GM19043 (cell line): Measurements from ENCODE around the gene USP17L27.
"Not testable (repeated sequence)": the region's sequence is repeated elsewhere in the genome, so short reads cannot be mapped to it uniquely, and the experiment has no call there.

Source experiments
- ATAC-seq: cut with Tn5 transposase; IDR thresholded peaks from one replicate; pipeline ENCODE4 v1.9.1; 2021; ENCODE audit warnings: low read depth; ENCODE audit not compliant: unreplicated experiment

USP17L27 gene, protein sequence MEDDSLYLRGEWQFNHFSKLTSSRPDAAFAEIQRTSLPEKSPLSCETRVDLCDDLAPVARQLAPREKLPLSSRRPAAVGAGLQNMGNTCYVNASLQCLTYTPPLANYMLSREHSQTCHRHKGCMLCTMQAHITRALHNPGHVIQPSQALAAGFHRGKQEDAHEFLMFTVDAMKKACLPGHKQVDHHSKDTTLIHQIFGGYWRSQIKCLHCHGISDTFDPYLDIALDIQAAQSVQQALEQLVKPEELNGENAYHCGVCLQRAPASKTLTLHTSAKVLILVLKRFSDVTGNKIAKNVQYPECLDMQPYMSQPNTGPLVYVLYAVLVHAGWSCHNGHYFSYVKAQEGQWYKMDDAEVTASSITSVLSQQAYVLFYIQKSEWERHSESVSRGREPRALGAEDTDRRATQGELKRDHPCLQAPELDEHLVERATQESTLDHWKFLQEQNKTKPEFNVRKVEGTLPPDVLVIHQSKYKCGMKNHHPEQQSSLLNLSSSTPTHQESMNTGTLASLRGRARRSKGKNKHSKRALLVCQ

DNA sequence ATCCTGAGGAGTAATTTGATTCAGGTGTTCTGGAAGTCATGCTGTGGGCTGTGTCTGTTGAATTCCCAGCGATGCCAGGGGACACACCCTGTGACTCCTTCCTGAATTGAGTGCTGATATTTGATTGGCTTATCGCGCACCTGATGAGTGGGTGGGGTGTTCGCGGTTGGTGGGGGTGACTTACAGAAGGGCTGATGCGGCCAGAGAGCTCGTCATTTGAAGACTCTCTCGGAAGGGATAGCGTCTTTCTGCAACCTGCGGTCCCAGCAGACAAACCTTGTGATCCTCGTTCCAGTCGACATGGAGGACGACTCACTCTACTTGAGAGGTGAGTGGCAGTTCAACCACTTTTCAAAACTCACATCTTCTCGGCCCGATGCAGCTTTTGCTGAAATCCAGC lies at the start of gene USP17L27:
USP17L27 (plus strand) TSS at position 301 of the 400 bp plus-strand sequence; CDS start at position 301, 0 bp downstream.
- not testable (repeated sequence) for ATAC-seq

DNA sequence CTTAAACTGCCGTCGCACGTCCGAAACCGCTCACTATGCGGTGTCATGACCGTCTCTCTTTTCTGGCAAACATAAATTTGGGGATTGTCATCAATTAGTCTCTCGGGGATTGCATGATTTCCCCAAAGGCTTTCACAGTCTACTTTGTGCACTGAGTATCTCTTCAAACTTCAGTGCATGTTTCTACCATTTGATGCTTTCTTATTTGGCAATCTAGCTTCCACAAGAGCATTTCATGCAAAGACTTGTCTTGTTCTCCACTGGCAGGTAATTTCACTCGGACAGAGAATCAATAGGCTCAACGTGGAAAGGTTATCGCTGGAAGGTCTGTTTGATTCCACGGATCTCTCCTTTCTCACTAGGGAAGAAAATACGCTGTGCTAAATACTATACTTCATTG lies 19.8 kb upstream of the USP17L27 start:
- not testable (repeated sequence) for ATAC-seq

DNA sequence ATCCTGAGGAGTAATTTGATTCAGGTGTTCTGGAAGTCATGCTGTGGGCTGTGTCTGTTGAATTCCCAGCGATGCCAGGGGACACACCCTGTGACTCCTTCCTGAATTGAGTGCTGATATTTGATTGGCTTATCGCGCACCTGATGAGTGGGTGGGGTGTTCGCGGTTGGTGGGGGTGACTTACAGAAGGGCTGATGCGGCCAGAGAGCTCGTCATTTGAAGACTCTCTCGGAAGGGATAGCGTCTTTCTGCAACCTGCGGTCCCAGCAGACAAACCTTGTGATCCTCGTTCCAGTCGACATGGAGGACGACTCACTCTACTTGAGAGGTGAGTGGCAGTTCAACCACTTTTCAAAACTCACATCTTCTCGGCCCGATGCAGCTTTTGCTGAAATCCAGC lies 19.1 kb upstream of the USP17L27 start, which contains the start of gene USP17L24:
USP17L24 (plus strand) TSS at position 301 of the 400 bp plus-strand sequence; CDS start at position 301, 0 bp downstream.
- not testable (repeated sequence) for ATAC-seq

DNA sequence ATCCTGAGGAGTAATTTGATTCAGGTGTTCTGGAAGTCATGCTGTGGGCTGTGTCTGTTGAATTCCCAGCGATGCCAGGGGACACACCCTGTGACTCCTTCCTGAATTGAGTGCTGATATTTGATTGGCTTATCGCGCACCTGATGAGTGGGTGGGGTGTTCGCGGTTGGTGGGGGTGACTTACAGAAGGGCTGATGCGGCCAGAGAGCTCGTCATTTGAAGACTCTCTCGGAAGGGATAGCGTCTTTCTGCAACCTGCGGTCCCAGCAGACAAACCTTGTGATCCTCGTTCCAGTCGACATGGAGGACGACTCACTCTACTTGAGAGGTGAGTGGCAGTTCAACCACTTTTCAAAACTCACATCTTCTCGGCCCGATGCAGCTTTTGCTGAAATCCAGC lies 14.3 kb upstream of the USP17L27 start, which contains the start of gene USP17L25:
USP17L25 (plus strand) TSS at position 301 of the 400 bp plus-strand sequence; CDS start at position 301, 0 bp downstream.
- not testable (repeated sequence) for ATAC-seq

DNA sequence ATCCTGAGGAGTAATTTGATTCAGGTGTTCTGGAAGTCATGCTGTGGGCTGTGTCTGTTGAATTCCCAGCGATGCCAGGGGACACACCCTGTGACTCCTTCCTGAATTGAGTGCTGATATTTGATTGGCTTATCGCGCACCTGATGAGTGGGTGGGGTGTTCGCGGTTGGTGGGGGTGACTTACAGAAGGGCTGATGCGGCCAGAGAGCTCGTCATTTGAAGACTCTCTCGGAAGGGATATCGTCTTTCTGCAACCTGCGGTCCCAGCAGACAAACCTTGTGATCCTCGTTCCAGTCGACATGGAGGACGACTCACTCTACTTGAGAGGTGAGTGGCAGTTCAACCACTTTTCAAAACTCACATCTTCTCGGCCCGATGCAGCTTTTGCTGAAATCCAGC lies 9.6 kb upstream of the USP17L27 start, which contains the start of gene USP17L26:
USP17L26 (plus strand) TSS at position 301 of the 400 bp plus-strand sequence; CDS start at position 301, 0 bp downstream.
- ATAC-seq = not testable (repeated sequence)

DNA sequence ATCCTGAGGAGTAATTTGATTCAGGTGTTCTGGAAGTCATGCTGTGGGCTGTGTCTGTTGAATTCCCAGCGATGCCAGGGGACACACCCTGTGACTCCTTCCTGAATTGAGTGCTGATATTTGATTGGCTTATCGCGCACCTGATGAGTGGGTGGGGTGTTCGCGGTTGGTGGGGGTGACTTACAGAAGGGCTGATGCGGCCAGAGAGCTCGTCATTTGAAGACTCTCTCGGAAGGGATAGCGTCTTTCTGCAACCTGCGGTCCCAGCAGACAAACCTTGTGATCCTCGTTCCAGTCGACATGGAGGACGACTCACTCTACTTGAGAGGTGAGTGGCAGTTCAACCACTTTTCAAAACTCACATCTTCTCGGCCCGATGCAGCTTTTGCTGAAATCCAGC lies 4.8 kb upstream of the USP17L27 start, which contains the start of gene USP17L5:
USP17L5 (plus strand) TSS at position 301 of the 400 bp plus-strand sequence; CDS start at position 301, 0 bp downstream.
- ATAC-seq = not testable (repeated sequence)

DNA sequence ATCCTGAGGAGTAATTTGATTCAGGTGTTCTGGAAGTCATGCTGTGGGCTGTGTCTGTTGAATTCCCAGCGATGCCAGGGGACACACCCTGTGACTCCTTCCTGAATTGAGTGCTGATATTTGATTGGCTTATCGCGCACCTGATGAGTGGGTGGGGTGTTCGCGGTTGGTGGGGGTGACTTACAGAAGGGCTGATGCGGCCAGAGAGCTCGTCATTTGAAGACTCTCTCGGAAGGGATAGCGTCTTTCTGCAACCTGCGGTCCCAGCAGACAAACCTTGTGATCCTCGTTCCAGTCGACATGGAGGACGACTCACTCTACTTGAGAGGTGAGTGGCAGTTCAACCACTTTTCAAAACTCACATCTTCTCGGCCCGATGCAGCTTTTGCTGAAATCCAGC lies 4.6 kb downstream of the USP17L27 start, which contains the start of gene USP17L28:
USP17L28 (plus strand) TSS at position 301 of the 400 bp plus-strand sequence; CDS start at position 301, 0 bp downstream.
- not testable (repeated sequence) for ATAC-seq

DNA sequence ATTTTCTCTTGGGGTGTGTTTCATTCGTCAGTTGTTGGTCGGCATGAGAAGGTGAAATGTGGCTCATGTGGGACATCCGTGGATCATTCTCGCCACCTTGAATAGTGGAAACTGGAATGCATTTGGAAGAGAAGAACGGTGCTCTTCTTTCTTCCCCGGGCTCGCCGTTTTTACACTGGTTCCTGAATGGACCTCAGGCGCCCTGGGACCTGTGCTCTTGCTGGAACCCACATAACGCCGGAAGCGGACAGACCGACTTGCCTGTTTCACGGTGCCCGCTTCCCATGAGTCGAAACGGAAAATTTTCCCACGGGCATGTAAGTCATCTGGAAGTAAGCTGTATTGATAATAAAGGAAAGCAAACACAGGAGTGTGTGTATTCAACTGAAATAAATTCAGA lies 6.9 kb downstream of the USP17L27 start:
- ATAC-seq = not testable (repeated sequence)

DNA sequence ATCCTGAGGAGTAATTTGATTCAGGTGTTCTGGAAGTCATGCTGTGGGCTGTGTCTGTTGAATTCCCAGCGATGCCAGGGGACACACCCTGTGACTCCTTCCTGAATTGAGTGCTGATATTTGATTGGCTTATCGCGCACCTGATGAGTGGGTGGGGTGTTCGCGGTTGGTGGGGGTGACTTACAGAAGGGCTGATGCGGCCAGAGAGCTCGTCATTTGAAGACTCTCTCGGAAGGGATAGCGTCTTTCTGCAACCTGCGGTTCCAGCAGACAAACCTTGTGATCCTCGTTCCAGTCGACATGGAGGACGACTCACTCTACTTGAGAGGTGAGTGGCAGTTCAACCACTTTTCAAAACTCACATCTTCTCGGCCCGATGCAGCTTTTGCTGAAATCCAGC lies 9.4 kb downstream of the USP17L27 start, which contains the start of gene USP17L29:
USP17L29 (plus strand) TSS at position 301 of the 400 bp plus-strand sequence; CDS start at position 301, 0 bp downstream.
- not testable (repeated sequence) for ATAC-seq

DNA sequence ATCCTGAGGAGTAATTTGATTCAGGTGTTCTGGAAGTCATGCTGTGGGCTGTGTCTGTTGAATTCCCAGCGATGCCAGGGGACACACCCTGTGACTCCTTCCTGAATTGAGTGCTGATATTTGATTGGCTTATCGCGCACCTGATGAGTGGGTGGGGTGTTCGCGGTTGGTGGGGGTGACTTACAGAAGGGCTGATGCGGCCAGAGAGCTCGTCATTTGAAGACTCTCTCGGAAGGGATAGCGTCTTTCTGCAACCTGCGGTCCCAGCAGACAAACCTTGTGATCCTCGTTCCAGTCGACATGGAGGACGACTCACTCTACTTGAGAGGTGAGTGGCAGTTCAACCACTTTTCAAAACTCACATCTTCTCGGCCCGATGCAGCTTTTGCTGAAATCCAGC lies 18.9 kb downstream of the USP17L27 start, which contains the start of gene USP17L30:
USP17L30 (plus strand) TSS at position 301 of the 400 bp plus-strand sequence; CDS start at position 301, 0 bp downstream.
- not testable (repeated sequence) for ATAC-seq

DNA sequence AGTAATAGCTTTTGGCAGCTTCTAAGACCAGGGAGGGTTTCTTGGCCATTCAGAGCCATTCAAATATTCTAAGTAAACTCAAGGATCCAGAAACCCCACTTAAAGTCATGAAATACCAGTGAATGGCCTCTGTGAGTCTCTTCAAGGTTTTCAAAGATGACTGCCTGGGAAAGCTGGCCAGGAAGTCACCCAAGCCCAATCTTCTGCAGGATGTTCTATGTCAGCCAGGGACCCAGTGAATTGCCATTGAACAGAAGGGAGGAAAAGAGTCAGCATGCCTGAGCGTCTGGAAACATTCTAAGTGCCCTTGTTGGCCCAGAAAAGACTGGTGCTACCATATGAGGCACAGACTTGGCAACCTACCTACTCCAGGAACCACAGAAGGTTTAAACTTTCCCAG lies 35.9 kb downstream of the USP17L27 start:
- not testable (repeated sequence) for ATAC-seq

DNA sequence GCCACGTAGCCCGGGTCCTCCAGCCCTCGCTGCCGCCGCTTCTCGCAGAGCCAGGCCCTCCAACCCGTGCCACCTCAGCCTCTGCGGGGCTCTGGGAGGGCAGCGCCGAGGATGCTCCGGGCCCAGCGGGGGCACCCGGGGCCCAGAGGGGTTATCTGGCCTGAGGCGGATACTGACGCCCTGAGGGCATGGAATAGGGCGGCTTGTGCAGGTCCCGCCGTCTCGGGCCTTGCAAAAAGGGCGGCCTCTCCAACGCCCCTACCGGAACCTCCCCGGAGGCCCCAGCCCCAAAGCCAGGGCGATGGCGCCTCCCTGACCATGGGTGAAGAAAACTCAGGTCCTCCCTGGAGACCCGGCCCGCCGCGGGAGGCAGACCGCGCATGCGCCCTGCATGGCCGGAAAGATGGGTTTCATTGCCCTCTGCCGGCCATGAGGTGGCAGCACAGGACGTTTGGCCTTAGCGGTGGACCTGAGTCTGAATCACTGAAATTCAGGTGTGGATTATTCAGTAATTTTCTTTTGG lies 37.1 kb downstream of the USP17L27 start:
- not testable (repeated sequence) for ATAC-seq

DNA sequence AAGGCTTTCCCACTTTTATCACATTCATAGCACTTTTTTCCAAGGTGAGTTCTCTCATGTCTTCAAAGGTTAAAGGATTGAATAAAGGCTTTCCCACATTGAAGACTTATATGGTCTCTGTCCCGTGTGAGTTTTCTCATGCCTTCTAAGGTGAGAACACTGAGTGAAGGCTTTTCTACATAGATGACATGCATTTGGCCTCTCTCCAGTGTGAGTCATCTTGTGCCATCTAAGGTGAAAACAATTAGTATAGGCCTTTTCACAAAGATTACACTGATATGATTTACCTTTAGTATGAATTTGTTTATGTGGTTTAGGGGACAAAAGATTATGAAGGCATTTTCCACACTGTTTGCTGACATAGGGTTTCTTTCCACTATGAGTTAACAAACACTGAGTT lies 40.2 kb downstream of the USP17L27 start:
- ATAC-seq = no peak

DNA sequence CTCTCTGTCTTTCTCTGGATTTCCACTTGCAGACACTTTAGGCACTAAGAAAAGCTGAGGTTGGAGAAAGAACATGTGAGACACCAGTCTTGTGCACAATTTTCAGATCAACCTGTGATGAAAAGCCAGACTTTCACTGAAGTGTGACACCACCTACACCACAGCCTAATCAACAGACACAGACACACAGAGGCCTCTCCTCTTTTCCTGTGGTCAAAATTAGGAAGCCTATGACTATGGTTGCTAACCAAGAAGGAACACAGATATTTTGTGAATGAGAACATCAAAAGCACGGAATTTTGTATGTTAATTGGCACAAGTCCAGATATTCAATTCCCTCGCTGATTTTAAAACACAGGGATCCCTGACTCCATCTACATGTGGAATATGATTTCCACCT lies 45.1 kb downstream of the USP17L27 start:
- not testable (repeated sequence) for ATAC-seq
